ENCODE data around the gene MAGI1. TPM values are rescaled to one million over a fixed set of nuclear protein-coding genes. Genes with fewer than 3 reads are reported as not detected.

Gene MAGI1
- total RNA-seq, 4 donors from 2014 or later = 49.5 to 72.1 (median 67.6) TPM

DNA sequence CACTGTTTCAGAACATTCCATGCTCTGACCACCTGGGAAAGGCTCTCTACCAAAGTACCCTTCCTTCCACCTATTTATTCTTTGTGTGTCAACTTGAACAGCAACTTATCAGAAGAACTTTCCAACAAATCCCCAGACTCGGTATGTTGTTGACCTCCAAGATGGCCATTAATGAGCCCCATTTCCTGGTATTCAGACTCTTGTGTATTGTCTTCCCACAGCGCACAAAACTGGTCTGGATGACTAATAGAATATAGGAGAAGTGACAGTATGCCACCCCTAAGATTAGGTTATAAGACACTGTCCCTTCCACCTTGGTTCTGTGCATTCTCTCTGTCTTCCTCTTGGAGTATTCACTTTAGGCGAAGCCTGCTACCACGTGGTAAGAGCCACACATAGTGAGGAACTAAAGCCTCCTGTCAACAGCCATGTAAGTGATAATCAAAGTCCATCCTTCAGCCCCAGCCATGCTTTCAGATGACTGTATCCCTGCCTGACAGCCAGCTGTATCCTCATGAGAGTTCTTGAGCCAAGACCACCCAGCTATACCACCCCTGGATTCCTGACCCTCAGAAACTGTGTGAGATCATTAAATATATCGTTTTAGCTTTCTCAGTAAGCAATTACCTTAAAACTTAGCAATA lies 481.7 kb downstream of the MAGI1 start:
- Histone ChIP-seq H3K9me3 (no peaks in the 10 kb centered on the region), H3K27me3 (no peaks in the 10 kb centered on the region), H3K36me3 (no peaks in the 10 kb centered on the region), H3K4me1 (peaks cover 0 to 4% (median 0%) of the 10 kb centered on the region in 4 donors), H3K4me3 (no peak overlapping the region), H3K27ac (no peak overlapping the region)
- DNase-seq = no peak
- no peak for TF ChIP-seq POLR2A (IDR thresholded peaks at IDR 0.05)
- TF ChIP-seq, protein P1, sequence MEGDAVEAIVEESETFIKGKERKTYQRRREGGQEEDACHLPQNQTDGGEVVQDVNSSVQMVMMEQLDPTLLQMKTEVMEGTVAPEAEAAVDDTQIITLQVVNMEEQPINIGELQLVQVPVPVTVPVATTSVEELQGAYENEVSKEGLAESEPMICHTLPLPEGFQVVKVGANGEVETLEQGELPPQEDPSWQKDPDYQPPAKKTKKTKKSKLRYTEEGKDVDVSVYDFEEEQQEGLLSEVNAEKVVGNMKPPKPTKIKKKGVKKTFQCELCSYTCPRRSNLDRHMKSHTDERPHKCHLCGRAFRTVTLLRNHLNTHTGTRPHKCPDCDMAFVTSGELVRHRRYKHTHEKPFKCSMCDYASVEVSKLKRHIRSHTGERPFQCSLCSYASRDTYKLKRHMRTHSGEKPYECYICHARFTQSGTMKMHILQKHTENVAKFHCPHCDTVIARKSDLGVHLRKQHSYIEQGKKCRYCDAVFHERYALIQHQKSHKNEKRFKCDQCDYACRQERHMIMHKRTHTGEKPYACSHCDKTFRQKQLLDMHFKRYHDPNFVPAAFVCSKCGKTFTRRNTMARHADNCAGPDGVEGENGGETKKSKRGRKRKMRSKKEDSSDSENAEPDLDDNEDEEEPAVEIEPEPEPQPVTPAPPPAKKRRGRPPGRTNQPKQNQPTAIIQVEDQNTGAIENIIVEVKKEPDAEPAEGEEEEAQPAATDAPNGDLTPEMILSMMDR (IDR thresholded peaks at IDR 0.05) = no peak

- Histone ChIP-seq H3K27me3 (no peaks in the 10 kb centered on the region), H3K4me3 (no peak overlapping the region), H3K9me3 (no peaks in the 10 kb centered on the region), H3K36me3 (no peaks in the 10 kb centered on the region), H3K4me1 (peaks cover 0 to 14% (median 0%) of the 10 kb centered on the region in 4 donors), H3K27ac (no peak overlapping the region)
- DNase-seq = no peak
- no peak for TF ChIP-seq POLR2A (IDR thresholded peaks at IDR 0.05)
- TF ChIP-seq, protein P1 (IDR thresholded peaks at IDR 0.05) = no peak
Measured at GRCh38 chr3:65552434-65552833, 486.3 kb downstream of the MAGI1 start.

GRCh38 chr3:65551945-65552344 lies 486.8 kb downstream of the MAGI1 start:
- no peak for TF ChIP-seq POLR2A (IDR thresholded peaks at IDR 0.05)
- TF ChIP-seq, protein P1 (IDR thresholded peaks at IDR 0.05) = no peak
- no peak overlapping the region for H3K27ac ChIP-seq
- no peak for DNase-seq
- H3K36me3 ChIP-seq = no peaks in the 10 kb centered on the region
- H3K4me3 ChIP-seq = no peak overlapping the region
- no peaks in the 10 kb centered on the region for H3K9me3 ChIP-seq
- H3K27me3 ChIP-seq = no peaks in the 10 kb centered on the region
- peaks cover 0 to 14% (median 0%) of the 10 kb centered on the region in 4 donors for H3K4me1 ChIP-seq

GRCh38 chr3:65550137-65550536 lies 488.6 kb downstream of the MAGI1 start:
- Histone ChIP-seq H3K27me3 (no peaks in the 10 kb centered on the region), H3K27ac (no peak overlapping the region), H3K9me3 (no peaks in the 10 kb centered on the region), H3K4me3 (no peak overlapping the region), H3K4me1 (peaks cover 0 to 14% (median 0%) of the 10 kb centered on the region in 4 donors), H3K36me3 (no peaks in the 10 kb centered on the region)
- TF ChIP-seq POLR2A (IDR thresholded peaks at IDR 0.05) = no peak
- TF ChIP-seq, protein P1 (IDR thresholded peaks at IDR 0.05) = no peak
- no peak for DNase-seq

- H3K27me3 ChIP-seq = no peaks in the 10 kb centered on the region
- DNase-seq = no peak
- H3K4me3 ChIP-seq = peak overlapping the region in 2 of 4 donors; percentile 45 to 58
- no peaks in the 10 kb centered on the region for H3K9me3 ChIP-seq
- peak overlapping the region in 1 of 4 donors; percentile 19 for H3K27ac ChIP-seq
- TF ChIP-seq POLR2A (IDR thresholded peaks at IDR 0.05) = no peak
- TF ChIP-seq, protein P1 (IDR thresholded peaks at IDR 0.05) = no peak
- no peaks in the 10 kb centered on the region for H3K36me3 ChIP-seq
- H3K4me1 ChIP-seq = peaks cover 0 to 14% (median 0%) of the 10 kb centered on the region in 4 donors
Measured at GRCh38 chr3:65549626-65549959, 489.1 kb downstream of the MAGI1 start.
